Gastroesophageal sphincter (tissue), 4 donors: ENCODE data around the gene ZNF593. TPM values are rescaled to one million over a fixed set of nuclear protein-coding genes. Genes with fewer than 3 reads are reported as not detected.

ENCODE experiments used
- ATAC-seq: fragments of 150-250 bp; one replicate; pipeline ENCODE4 v1.9.1; 2016; ENCODE audit warnings: mild to moderate bottlenecking, moderate library complexity
- H3K27ac ChIP-seq, 4 donors: fragments of 200-600 bp; sonication (generic) in 3 of 4; 1 replicate in 3 of 4; 2 replicates in 1 of 4; pipeline ENCODE4 v1.5.1; 2016 to 2019
- H3K27me3 ChIP-seq: fragments of 200-600 bp; sonication (generic); one replicate; pipeline ENCODE4 v1.5.1; 2019
- H3K36me3 ChIP-seq, 2 donors: fragments of 200-600 bp; sonication (generic); one replicate each; pipeline ENCODE4 v1.5.1; 2019; ENCODE audit warnings: control low read depth in 1 of 2
- H3K4me1 ChIP-seq, 3 donors: fragments of 200-600 bp; sonication (generic); 1 replicate in 2 of 3; 2 replicates in 1 of 3; pipeline ENCODE4 v1.5.1; 2016 to 2019; ENCODE audit warnings: control low read depth in 2 of 3
- H3K4me3 ChIP-seq, 2 donors: fragments of 200-600 bp; sonication (generic); one replicate each; pipeline ENCODE4 v1.5.1; 2019; ENCODE audit warnings: mild to moderate bottlenecking in 1 of 2, moderate library complexity in 1 of 2
- H3K9me3 ChIP-seq, 3 donors: fragments of 200-600 bp; sonication (generic); one replicate each; pipeline ENCODE4 v1.5.1; 2017 to 2019; ENCODE audit warnings: control low read depth in 2 of 3
- CTCF ChIP-seq, 4 experiments: fragments of 200-600 bp in 2 of 4; fragments of 450-650 bp in 2 of 4; sonication (generic) in 1 of 4; IDR thresholded peaks; one replicate each; pipeline ENCODE4 v1.5.1; 2017 to 2019; ENCODE audit warnings: antibody characterized with exemption in 4 of 4, mild to moderate bottlenecking in 2 of 4, moderate library complexity in 2 of 4
- EP300 ChIP-seq: sonication (generic); formaldehyde crosslinking; IDR thresholded peaks from one replicate; pipeline ENCODE4 v1.6.1; 2017; ENCODE audit warnings: antibody characterized with exemption, mild to moderate bottlenecking
- POLR2A ChIP-seq, 2 donors: fragments of 450-650 bp; IDR thresholded peaks; one replicate each; pipeline ENCODE4 v1.6.1; 2017; ENCODE audit warnings: antibody characterized with exemption in 2 of 2, mild to moderate bottlenecking in 2 of 2, moderate library complexity in 1 of 2
- POLR2AphosphoS5 ChIP-seq: sonication (generic); formaldehyde crosslinking; IDR thresholded peaks from one replicate; pipeline ENCODE4 v1.6.1; 2017; ENCODE audit warnings: antibody characterized with exemption
- WGBS, 2 donors: methylation state at CpG; one replicate each; pipeline ENCODE4 v1.1.5; 2018; ENCODE audit warnings: low coverage in 1 of 2; 5-methylcytosine and 5-hydroxymethylcytosine counted together
- total RNA-seq, 4 donors: library from RNA; depleted of rRNA; stranded (reverse); fragments of >200 nt; gene quantifications; one replicate each; pipeline ENCODE4 v1.1.0, GENCODE V29; 2016

The ZNF593 gene
- total RNA-seq, 4 donors from 2014 or later: 5.0 to 22.8 (median 16.6) TPM

GRCh38 chr1:26124418-26125331, 45.0 kb upstream of the ZNF593 start:
- TF ChIP-seq POLR2A (IDR thresholded peaks at IDR 0.05) (no peak), POLR2AphosphoS5 (no peak), CTCF (IDR thresholded peaks at IDR 0.05) (no peak), EP300 (no peak)
- H3K36me3 ChIP-seq: peaks cover 0 to 22% of the 10 kb centered on the region in 2 donors
- no peak overlapping the region for H3K27ac ChIP-seq
- H3K4me3 ChIP-seq: no peak overlapping the region
- ATAC-seq: no peak
- WGBS, 2 donors: 63 to 76% methylated on average over 4 of the region's 4 CpGs
- H3K4me1 ChIP-seq: peaks cover 0 to 32% (median 0%) of the 10 kb centered on the region in 3 donors
- H3K9me3 ChIP-seq: no peaks in the 10 kb centered on the region
- H3K27me3 ChIP-seq: no peaks in the 10 kb centered on the region

DNA sequence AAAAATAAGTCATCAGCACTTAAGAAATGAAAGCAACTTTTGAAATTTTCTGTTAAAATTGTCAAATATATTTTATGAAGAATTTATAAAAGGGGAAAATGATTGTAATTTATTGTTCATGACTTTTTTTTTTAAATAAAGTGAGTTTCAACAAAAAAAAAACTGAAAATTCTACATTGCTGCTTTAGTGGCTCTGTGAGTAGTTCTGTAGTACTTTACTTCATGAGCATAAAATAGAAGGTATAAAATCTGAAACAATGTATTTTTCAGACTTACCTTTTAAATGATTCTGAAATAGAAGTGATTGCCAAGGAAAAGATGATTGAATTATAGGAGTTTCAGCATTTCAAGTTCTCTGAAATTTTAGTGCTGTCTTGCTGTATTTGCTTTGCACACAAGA, 44.3 kb upstream of the ZNF593 start:
- Histone ChIP-seq H3K36me3 (peaks cover 0 to 15% of the 10 kb centered on the region in 2 donors), H3K9me3 (no peaks in the 10 kb centered on the region), H3K27me3 (no peaks in the 10 kb centered on the region), H3K27ac (no peak overlapping the region), H3K4me1 (peaks cover 0 to 32% (median 0%) of the 10 kb centered on the region in 3 donors), H3K4me3 (no peak overlapping the region)
- ATAC-seq: no peak
- TF ChIP-seq POLR2AphosphoS5 (no peak), POLR2A (IDR thresholded peaks at IDR 0.05) (no peak), CTCF (IDR thresholded peaks at IDR 0.05) (no peak), EP300 (no peak)

DNA sequence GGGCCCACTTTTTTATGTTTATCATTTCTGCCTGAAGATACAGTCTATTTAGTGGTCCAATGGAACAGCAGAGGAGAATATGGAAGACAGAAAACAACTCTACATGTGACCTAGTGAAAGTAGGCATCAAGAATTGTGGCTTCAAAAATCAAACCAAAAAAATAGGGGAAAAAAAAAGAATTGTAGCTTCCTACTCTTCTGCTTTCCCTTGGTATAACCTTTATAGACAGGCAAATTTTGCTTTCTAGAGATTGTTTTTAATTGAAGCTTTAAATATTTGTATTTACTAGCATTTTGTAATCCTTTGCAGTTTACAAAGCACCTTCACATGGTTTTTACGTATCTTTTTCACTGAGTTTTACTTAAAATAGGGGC, 43.8 kb upstream of the ZNF593 start:
- no peaks in the 10 kb centered on the region for H3K27me3 ChIP-seq
- no peak overlapping the region for H3K4me3 ChIP-seq
- no peaks in the 10 kb centered on the region for H3K9me3 ChIP-seq
- 64 to 80% methylated on average over 1 of the region's 1 CpG for WGBS, 2 donors
- H3K27ac ChIP-seq: no peak overlapping the region
- TF ChIP-seq CTCF (IDR thresholded peaks at IDR 0.05): no peak
- TF ChIP-seq POLR2A (IDR thresholded peaks at IDR 0.05): no peak
- TF ChIP-seq POLR2AphosphoS5: no peak
- TF ChIP-seq EP300: no peak
- peaks cover 0 to 32% (median 0%) of the 10 kb centered on the region in 3 donors for H3K4me1 ChIP-seq
- no peak for ATAC-seq
- peaks cover 0 to 13% of the 10 kb centered on the region in 2 donors for H3K36me3 ChIP-seq

- no peak overlapping the region for H3K4me3 ChIP-seq
- H3K4me1 ChIP-seq: peaks cover 0 to 31% (median 0%) of the 10 kb centered on the region in 3 donors
- peaks cover 0 to 13% of the 10 kb centered on the region in 2 donors for H3K36me3 ChIP-seq
- no peaks in the 10 kb centered on the region for H3K9me3 ChIP-seq
- peak overlapping the region in 1 of 4 donors; percentile 25 for H3K27ac ChIP-seq
- WGBS, 2 donors: 60 to 78% methylated on average over 7 to 9 of the region's 9 CpGs
- ATAC-seq: no peak
- H3K27me3 ChIP-seq: no peaks in the 10 kb centered on the region
- TF ChIP-seq CTCF (IDR thresholded peaks at IDR 0.05) (no peak), EP300 (no peak), POLR2A (IDR thresholded peaks at IDR 0.05) (no peak), POLR2AphosphoS5 (no peak)
These were observed 43.2 kb upstream of the ZNF593 start for GRCh38 chr1:26126321-26127084.
